Psoas muscle (tissue), 8 donors: Measurements from ENCODE around the gene TMBIM1. TPM values are rescaled to one million over a fixed set of nuclear protein-coding genes. Genes with fewer than 3 reads are reported as not detected.
A peak's percentile ranks its signal among the peaks of the same experiment; 100 is the strongest.

ENCODE experiments used
- ATAC-seq, 4 donors: fragments of 200-7000 bp; cut with Tn5 transposase; one replicate each; pipeline ENCODE4 v1.9.1; 2020; ENCODE audit warnings: moderate library complexity in 3 of 4, mild to moderate bottlenecking in 2 of 4
- DNase-seq, 2 donors: peaks; one replicate each; pipeline ENCODE4 v3.0.0-alpha.2; 2020
- H3K27ac ChIP-seq: fragments of 200-600 bp; one replicate; pipeline ENCODE4 v1.8.0; 2022
- H3K27me3 ChIP-seq, 3 donors: fragments of 200-600 bp in 1 of 3; one replicate each; pipeline versions ENCODE4 v1.6.1 to v1.8.0; 2013 to 2022; ENCODE audit warnings: low read length in 2 of 3, mild to moderate bottlenecking in 2 of 3, moderate library complexity in 1 of 3; ENCODE audit not compliant: insufficient read depth in 3 of 3
- H3K36me3 ChIP-seq, 2 donors: fragments of 200-600 bp in 1 of 2; one replicate each; pipeline versions ENCODE4 v1.6.1 to v1.8.0; 2013 to 2022; ENCODE audit warnings: low read depth in 1 of 2, mild to moderate bottlenecking in 1 of 2, moderate library complexity in 1 of 2; ENCODE audit not compliant: insufficient read depth in 1 of 2
- H3K4me1 ChIP-seq: fragments of 200-600 bp; one replicate; pipeline ENCODE4 v1.8.0; 2022
- H3K4me3 ChIP-seq: fragments of 200-600 bp; one replicate; pipeline ENCODE4 v1.8.0; 2022; ENCODE audit warnings: mild to moderate bottlenecking
- H3K9me3 ChIP-seq: fragments of 200-600 bp; one replicate; pipeline ENCODE4 v1.8.0; 2022
- WGBS, 3 donors: extraction: QIAGEN DNeasy Blood & Tissue Kit; methylation state at CpG; one replicate each; pipeline versions ENCODE4 v1.1.6 to v1.1.7; 2013; 5-methylcytosine and 5-hydroxymethylcytosine counted together
- intact Hi-C, 2 donors: fragments of 100-400 bp; cut with DNase I; formaldehyde crosslinking; loops; one replicate each; pipeline versions ENCODE4 v1.11.0 to v1.14.2; 2022
- polyA plus RNA-seq, 3 donors: library from polyadenylated mRNA; stranded (reverse); fragments of 200-250 nt; gene quantifications; one replicate each; pipeline ENCODE4 v1.2.3, GENCODE V29; 2013
- total RNA-seq, 4 donors: library from RNA; stranded (reverse); fragmentation: NEBNext Ultra II Directional in 2 of 4; extraction: Animal tissue kit (Norgen Biotek cat#: 25700) in 2 of 4; gene quantifications; one replicate each; pipeline versions ENCODE4 v1.2.1 to v1.2.4, GENCODE V29; 2021 to 2023
- TF ChIP-seq, protein P1 (sequence below): fragments of 200-600 bp; IDR thresholded peaks from one replicate; pipeline ENCODE4 v1.8.0; 2022; ENCODE audit warnings: antibody characterized with exemption
- donor health status: healthy with polysubstance abuse.
- donor health status: DM: no; HTN: no; CAD: no; lungs with moderate emphysema.
- donor health status: Bipolar disorder and iron deficiency.
- donor health status: healthy.
- donor health status: DM: yes; HTN: yes; CAD: no.
- donor health status: DM: no; HTN: no; CAD: no.
- donor health status: DM: no; HTN: no; CAD: no.
- donor health status: DM: yes; HTN: yes; CAD: no.

The TMBIM1 gene
- total and polyA plus RNA-seq, 7 donors, result 152 to 264 (median 167) TPM

DNA sequence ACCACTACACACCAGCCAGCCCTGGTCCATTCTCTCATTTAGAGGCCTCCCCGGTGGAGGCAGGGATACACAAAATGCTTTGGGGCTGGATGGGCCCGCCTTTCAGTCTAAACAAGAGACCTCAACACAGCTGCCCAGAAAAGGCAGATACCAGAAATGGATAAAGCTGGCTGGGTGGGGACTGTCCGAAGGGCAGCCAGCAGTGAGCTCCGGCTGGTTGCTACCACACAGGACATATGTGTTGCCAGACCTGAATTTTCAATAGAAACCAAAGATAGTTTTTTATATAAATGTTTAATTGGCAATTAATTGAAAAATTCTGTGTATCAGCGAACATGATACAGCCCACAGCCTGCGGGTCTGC lies 30.1 kb downstream of the TMBIM1 start:
- DNase-seq (no peak), ATAC-seq (no peak)
- H3K27ac ChIP-seq, result no peak overlapping the region
- no peak overlapping the region for H3K4me3 ChIP-seq
- no peaks in the 10 kb centered on the region for H3K9me3 ChIP-seq
- no peaks in the 10 kb centered on the region for H3K27me3 ChIP-seq
- H3K4me1 ChIP-seq, result peaks cover 8% of the 10 kb centered on the region
- intact Hi-C loops, result no loop called here
- peaks cover 7 to 43% of the 10 kb centered on the region in 2 donors for H3K36me3 ChIP-seq
- TF ChIP-seq, protein P1, sequence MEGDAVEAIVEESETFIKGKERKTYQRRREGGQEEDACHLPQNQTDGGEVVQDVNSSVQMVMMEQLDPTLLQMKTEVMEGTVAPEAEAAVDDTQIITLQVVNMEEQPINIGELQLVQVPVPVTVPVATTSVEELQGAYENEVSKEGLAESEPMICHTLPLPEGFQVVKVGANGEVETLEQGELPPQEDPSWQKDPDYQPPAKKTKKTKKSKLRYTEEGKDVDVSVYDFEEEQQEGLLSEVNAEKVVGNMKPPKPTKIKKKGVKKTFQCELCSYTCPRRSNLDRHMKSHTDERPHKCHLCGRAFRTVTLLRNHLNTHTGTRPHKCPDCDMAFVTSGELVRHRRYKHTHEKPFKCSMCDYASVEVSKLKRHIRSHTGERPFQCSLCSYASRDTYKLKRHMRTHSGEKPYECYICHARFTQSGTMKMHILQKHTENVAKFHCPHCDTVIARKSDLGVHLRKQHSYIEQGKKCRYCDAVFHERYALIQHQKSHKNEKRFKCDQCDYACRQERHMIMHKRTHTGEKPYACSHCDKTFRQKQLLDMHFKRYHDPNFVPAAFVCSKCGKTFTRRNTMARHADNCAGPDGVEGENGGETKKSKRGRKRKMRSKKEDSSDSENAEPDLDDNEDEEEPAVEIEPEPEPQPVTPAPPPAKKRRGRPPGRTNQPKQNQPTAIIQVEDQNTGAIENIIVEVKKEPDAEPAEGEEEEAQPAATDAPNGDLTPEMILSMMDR, result no peak
- WGBS, 3 donors, result 76 to 81% (median 78%) methylated on average over 6 of the region's 6 CpGs

DNA sequence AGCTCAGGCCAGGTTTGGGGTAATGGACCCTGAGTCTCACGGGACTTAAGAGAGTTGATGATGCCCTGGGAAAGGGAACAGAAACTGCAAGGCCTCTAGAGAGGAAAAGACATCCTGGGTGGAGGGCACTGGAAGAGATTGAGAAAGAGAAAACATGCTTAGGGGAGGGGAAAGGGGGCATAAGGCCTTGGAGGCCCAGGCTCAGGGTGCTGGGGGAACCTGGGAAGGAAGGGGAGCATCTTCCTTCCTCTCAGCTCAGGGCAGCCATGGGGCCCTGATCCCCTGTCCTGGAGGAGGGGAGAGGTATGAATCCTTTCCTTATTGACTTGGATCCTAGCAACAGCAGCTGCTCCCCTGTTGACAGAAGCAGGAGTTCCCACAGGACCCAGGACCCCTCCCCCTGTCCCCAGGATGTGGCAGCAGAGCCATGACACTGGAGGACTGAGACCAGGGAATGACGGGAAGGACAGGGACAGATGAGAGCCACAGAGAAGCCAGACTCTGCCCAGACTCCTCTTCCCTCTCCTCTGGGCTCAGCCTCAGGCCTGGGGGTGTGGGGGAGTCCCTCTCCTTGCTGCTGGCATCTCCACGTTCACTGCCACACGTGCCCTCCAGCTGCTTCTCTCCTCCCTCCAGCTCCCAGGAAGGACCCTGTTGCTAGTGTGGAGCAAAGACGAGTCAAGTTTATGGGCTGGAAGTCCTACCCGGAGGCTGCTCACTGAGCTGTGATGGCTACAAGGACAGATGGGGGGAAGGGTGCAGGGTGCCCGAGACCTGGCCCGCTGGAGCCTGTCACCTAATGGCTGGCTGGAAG lies 30.7 kb downstream of the TMBIM1 start:
- intact Hi-C loops, result no loop called here
- ATAC-seq, result no peak
- Histone ChIP-seq H3K36me3 (peaks cover 7 to 39% of the 10 kb centered on the region in 2 donors), H3K27me3 (no peaks in the 10 kb centered on the region), H3K4me3 (no peak overlapping the region), H3K27ac (no peak overlapping the region), H3K9me3 (no peaks in the 10 kb centered on the region), H3K4me1 (peaks cover 8% of the 10 kb centered on the region)
- DNase-seq, result no peak
- TF ChIP-seq, protein P1, result no peak
- WGBS, 3 donors, result 59 to 63% (median 60%) methylated on average over 8 of the region's 8 CpGs

DNA sequence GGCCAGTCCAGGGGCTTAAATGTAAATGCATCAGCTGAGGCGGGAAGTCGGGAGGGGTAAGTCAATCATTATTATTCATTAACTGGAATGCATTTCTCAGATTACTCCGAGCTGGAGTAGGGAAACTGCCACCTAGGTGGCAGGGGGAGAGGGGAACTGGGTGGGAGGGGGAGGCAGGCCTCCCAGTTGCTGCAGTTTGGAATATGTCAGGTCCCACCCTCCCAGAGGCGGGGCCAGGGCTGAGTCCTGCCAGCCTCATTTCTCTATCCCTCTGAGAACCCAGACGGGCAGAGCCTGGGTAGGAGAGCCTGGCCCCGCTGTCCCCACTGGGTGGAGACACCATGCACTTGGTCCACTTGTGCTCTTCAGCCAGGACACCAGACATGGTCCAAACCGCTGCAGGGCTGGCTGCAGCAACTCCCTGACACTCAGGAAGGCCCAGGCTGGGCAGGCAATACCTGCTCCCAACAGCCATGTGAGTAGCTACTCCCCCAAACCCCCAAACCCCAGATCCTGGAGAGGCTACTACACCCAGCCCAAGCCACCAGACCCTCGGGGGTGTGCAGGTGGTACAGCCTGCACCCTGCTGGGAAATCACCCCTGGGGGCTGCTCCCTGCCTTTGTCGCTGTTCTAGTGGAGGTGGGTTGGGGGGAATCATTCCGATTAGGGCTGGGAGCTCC lies 31.4 kb downstream of the TMBIM1 start, which contains the start of gene GPBAR1:
Gene GPBAR1 (plus strand): TSS at position 274 of the 681 bp plus-strand sequence. CDS start 1,710 bp downstream, outside the sequence.
- 61 to 64% (median 64%) methylated on average over 10 of the region's 10 CpGs for WGBS, 3 donors
- TF ChIP-seq, protein P1, result no peak
- H3K36me3 ChIP-seq, result peaks cover 4 to 39% of the 10 kb centered on the region in 2 donors
- no peaks in the 10 kb centered on the region for H3K27me3 ChIP-seq
- peak; percentile 52 to 70 for DNase-seq
- peaks cover 8% of the 10 kb centered on the region for H3K4me1 ChIP-seq
- no peak within 1 kb of the TSS for H3K4me3 ChIP-seq
- H3K9me3 ChIP-seq, result no peaks in the 10 kb centered on the region
- intact Hi-C loops, result no loop called here
- ATAC-seq, result peak in 2 of 4 donors; percentile 5 to 15
- peak within 1 kb of the TSS; percentile 66 for H3K27ac ChIP-seq

DNA sequence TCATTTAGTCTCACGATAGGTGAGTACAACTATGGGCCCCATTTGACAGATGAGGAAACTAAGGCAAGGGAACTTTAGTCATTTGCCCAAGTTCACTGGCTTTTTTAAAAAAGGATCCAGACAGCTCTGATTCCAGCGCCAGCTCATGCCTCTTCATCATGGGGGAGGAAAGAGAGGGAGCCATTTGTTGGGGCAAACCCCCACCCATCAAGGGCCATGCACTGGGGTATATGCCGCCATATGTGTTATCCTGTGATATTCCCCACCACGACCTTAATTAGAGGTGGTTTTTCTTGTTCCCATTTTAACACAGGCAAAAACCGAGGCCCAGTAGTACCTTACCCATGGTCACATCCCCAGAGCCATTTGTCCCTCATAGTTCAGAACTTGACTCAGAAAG lies 32.1 kb downstream of the TMBIM1 start:
- TF ChIP-seq, protein P1, result no peak
- Histone ChIP-seq H3K9me3 (no peaks in the 10 kb centered on the region), H3K4me3 (no peak overlapping the region), H3K36me3 (peaks cover 0 to 39% of the 10 kb centered on the region in 2 donors), H3K4me1 (peaks cover 8% of the 10 kb centered on the region), H3K27ac (peak overlapping the region; percentile 66), H3K27me3 (no peaks in the 10 kb centered on the region)
- DNase-seq (no peak), ATAC-seq (no peak)
- WGBS, 3 donors, result 77 to 82% (median 81%) methylated on average over 5 of the region's 5 CpGs
- intact Hi-C loops, result no loop called here
